Midbrain (tissue), 1 donor: ENCODE data around the gene GFI1B.
"Not testable (repeated sequence)": the region's sequence is repeated elsewhere in the genome, so short reads cannot be mapped to it uniquely, and the experiment has no call there.

Experiments
- DNase-seq: peaks from one replicate; lab custom pipeline; 2025; lab: John Stamatoyannopoulos, UW

The GFI1B gene

DNA sequence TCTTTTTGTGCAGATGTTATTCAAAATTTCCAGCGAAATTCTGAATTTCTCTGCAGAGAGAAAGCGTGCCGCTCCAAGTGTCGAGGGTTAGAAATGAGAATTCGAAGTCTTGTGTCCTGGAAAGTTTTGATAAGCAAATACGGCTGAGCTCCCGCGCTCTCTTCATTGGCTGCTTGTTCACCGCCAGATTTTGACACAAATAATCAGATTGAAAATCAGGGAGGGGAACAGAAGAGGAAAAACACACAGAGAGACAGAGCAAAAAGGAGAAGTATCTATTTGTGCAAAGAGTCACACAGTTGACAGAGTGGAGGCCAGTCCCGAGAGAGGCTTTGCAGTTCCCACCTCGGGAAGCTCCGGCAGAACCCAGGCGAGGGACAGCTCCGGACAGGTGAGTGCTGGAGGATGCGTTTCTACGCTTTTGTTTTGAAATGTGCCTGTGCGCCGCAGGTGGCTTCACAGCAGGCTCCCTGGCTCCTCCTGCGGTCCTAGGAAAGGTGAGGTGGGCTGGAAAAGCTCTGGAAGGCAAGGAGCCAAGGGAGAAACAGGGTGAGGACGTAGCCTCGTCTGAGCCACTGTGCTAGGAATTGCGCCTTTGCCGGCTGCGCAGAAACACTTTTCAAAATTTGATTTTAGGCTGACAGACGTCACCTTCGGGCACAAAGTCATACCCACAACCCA is at the start of gene GFI1B:
GFI1B (plus strand) TSS at position 244 of the 681 bp plus-strand sequence. CDS start 7,985 bp downstream, outside the sequence.
- no peak for DNase-seq

DNA sequence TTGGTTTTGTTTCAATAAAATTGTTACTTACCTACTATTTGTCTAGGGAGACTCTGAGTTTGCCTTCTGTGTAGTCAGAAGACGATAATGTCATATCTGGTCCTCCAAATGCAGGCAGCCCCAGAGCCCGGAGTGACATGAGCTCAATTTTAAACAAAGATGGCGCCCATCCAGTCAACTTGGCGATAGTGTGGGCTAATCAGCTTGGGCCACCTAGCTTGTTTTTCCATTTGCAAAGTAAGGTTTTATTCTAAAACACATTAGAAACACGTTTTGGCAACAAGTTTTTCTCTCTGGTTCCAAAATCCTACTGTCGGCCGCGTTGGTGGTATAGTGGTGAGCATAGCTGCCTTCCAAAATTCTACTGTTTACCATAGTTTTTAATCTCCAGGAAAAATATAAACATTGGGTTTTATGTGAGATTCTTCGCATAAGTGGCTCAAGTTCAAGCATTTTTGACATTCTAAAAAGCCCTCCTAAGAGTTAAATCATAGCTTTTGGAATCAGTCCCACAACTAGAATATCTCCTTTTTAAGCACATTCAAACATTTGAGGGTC is 47.2 kb upstream of the GFI1B start:
- DNase-seq, result no peak

DNA sequence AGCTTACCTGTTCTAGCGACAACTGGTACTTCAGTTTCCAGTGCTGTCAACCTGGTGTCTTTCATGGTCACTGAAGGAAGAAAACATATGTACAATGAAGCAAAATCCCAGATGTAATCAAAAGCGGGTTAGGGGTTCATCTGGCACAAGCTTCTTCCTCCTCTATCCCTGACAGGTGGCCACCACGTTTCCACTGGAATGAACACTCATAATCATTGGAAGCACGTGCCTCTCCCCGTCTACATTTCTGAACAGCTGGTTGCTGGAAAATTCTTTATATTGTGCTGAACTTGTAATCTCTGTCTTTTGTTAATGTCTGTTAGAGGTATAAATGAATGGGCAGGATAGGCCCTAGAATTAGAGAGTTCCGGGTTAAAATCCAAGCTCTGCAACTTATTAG is 43.5 kb upstream of the GFI1B start:
- no peak for DNase-seq

DNA sequence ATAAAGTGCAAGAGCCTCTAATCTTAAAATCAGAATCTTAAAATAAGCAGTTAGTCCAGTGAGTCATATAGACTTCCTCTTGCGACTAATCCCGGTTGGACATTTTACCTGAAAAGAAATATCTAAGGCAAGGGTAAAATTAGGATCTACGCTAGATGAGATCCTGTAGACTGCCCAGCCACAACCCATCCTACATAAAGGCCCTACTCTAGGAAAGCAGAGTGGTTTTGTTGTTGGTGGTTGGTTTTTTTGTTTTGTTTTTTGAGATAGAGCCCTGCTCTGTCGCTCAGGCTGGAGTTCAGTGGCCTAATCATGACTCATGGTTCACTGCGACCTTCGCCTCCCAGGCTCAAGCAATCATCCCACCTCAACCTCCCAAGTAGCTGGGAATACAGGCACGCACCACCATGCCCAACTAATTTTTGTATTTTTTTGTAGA is 41.0 kb upstream of the GFI1B start:
- DNase-seq, result no peak

DNA sequence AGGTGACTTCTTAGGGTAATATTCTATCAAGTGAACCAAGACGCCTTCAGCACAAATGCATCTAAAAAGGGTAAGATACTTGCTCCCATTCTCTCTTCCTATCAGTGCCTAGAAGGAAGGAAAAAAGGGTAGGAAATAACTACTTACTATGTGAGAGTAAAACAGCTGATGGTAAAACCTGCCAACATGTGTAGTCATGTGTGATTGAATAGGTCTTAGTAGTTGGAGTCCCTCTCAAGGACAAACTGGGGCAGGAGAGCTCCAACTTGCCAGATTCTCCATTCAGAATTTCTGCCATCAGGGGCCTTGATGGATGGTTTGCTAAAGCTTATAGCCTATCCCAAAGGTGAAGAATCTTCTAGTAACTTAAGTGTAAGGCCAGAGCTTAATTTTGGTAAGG is 39.3 kb upstream of the GFI1B start:
- DNase-seq, result no peak

DNA sequence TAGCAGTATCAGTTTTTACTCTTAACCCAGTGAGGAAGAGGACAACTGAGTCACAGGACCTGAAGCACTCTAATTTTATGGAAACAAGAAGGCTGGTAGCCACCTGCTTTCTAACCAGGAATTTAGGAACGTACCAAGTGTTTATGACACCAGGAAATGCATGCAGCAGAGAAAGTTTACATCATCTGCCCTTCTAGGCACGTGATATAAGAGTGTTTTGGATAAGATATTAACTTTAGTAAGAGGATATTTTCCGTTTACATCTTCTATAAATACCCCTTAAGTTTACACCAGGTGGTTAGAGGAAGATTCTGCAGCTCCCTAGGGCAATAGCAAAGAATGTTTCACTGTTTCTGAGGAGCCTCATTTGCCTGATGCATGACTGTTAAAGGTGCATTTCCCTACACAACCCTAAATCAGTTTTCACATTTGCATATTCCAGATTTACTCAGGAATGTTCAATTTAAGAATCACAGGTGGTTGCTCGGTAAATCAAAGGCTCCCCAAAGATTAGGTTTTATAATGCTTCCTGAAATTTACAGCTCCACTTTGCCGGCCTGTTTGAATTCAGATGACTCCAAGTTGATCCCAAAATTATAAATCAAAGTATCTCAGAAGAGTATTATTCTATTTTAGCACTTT is 35.8 kb upstream of the GFI1B start:
- no peak for DNase-seq

DNA sequence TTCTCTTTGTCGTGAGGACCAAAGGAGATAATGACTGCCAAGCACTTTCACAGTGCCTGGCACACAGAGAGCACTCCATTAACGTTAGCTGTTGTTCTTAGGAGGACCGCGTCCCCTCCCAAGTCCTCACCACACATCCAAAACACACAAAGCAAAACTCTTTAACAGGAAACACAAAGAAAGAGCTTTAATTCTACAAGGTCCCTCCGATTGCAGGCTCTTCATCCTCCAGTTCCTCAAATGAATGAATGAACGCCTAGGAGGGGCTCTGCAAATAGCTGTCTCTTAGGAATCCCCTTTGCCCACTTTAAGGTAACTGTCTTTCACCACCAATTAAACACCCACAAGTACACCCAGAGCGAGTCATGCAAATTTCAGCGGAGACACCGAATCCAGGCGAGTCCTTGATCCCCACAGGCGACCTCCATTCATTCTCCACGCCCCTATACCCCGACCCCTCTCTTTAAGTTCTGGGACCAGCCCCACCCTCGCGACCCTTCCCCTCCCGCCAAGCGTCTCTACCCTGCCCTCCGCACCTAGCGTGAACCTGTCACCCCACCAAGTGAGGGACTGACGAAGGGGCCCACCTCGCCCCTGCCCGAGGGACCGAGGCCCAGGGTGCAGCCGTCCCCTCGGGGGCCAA is 34.7 kb upstream of the GFI1B start:
- no peak for DNase-seq

DNA sequence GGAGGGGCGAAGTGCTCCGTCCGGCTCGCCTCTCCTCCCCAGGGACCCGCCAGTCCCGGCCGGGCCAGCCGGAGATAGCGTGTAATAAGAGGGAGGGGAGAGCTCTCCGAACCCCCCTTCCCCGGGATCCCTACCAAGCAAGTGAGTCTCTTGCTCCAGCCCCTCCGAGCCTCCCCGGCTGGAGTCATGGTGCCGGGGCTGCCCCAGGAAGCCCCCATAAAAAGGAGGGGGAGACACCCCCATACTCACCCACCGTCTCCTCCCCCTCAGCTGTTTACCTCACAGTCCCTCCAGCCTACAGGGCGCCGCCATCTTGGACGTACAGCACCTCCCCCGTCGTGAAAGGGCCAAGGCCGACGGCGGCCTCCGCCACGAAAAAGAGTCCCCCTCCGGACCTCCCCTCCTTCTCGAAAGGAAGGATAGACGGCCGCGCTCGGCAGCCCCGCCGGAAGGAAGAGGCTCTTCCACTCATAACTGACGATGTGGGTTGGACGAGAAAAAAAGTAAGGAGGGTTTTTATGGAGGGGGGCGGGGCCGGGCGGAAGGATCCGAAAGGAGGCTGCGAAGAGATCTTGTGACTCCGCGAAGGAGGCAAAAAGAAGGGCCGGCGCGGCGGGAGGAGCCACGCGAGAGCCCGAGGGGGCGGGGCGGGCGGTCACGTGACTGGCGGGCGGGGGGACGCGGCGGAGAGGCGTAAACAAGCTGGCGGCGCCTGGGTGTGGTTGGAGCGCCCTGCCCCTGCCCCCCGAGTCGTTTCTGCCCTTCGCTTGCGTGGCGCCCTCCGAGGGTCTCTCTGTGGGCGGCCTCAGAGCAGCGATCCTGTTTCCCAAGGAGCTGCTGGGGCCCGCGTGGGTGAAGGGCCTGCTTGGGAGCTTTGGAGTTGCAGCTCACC is 34.0 kb upstream of the GFI1B start, which contains the start of gene TSC1:
TSC1 (minus strand) TSS at position 323 of the 892 bp plus-strand sequence. CDS start 15,744 bp downstream, outside the sequence.
- peak; percentile 93 for DNase-seq

DNA sequence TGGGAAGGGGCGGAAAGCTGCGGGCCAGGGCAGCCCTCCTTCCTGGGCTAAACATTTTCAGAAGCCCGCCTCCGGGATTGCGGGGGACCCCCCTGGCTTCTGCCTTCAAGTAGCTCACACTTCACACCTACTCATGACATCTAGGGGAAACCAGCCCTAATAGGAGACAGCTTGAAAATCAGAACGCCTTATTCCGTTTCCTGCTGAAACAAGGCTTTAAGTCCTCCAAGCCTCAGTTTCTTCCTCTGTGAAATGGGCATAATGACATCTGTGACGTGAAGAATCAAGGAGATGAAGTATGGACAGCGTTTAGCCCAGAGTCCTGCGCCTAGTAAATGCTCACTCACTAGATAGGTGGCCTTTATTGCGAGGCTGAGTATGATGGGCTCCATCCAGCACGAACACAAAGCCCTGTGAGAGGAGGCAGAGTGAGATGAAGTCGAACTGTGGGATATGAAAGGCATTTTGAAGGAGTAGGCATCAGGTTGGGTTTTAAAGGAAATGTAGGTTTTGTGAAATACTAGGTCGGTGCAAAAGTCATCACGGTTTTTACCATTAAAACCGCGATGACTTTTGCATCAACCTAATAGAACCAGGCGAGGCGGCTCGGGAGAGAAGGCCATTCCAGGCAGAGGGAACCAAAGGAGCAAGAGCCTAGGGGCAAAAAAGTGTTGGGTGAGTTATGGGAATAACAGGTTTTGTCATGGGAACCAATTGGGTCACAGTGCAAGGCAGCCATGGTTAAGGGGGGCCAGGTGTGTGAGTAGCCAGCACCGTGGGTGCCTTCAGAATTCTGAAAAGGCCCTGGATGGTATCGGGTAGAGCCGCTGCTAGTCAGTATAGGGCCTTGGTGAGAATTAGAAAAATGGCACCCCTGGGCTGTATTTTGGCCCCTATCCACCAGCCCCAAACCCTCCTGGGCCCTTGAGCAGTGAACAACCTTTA is 33.0 kb upstream of the GFI1B start:
- DNase-seq, result no peak

DNA sequence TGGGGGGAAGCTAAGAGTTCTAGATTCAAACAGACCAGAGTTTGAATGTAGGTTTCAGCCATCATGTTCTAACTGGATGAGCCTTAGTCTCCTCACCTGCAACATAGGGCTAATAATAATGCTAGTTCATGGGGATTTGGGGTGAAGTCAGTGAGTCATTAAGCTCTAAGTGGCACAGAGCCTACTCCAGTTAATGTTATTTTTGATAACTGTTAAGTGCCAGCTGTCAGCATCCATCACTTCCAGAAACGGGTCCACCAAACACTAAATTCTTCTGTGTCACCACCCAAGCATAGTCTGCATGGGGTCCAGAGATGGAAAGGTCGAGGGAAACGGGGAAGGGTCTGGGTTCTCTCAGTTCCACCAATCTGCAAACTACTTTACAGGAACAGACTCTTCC is 32.3 kb upstream of the GFI1B start:
- DNase-seq, result no peak

DNA sequence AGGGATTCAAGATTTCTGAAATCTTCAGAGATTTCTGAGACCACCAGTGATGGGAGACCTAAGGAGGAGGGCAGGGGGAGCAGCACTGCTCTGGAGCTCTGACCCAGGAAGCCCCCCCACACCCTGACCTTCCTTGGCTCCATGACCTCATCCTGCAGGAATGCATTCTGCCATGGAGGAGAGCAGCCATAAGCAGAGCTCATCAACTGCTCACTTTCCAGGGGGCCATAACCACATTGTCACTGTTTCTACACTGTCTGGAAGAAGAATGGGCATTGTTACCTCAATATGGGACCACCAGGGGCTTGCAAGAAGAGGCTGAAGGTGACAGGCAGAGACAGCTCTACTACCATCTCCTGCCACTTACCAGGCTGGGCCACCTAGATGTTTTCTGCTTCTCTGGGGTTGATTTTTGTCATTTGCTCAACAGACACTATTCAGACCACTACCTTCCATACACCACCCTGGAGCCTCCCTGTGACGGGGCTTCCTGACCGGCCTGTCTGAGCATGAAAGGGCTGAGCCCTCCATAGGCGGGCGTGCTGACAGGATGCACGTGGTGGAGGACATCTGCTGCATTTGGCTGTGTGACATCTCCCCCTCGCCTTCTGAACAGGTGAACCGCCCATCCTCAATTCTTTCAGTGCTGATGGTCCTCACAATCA is 31.7 kb upstream of the GFI1B start:
- DNase-seq, result no peak

DNA sequence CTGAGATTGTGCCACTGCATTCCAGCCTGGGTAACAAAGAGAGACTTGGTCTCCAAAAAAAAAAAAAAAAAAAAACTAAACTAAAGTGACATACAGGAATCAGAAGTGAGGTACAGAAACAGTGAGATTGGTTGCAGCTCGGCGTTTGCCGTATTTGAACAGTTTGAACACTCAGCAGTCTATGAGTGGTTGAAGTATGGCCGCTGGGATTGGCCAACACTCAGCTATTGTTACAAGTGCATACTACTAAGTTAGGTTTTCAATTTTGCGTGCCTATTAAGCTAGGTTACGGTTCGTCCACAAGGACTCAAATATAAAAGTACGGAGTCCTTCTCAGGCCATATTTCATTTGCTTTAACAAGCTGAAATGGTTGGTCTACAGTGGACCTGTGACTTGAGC is 30.7 kb upstream of the GFI1B start:
- DNase-seq, result no peak

DNA sequence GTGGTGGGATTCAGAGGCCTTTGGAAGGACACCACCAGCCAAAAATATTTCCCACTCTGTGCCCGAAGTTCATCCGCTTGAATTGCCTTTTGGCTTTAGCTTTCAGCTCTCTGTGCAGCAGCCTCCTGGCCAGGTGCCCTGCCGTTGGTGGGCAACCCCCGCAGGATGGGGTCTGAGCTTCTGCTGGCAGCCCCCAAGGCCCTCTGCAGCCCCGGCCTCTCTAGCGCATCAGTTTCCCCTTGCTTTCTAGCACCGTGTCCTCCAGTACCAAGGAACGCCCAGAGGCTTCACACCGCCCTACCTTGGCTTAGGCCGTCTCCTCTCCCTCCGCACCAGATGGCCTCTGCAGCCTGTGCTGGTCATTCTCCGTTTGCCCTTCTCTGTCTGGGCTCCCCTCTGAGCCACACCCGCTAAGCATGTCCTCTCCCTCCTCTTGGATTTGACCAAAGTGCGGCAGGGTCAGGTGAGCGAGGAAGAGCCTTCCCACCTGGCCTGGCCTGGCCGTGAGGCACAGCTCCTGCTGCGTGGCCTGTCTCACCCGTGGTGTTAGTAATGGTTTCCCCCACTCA is 29.9 kb upstream of the GFI1B start:
- no peak for DNase-seq

DNA sequence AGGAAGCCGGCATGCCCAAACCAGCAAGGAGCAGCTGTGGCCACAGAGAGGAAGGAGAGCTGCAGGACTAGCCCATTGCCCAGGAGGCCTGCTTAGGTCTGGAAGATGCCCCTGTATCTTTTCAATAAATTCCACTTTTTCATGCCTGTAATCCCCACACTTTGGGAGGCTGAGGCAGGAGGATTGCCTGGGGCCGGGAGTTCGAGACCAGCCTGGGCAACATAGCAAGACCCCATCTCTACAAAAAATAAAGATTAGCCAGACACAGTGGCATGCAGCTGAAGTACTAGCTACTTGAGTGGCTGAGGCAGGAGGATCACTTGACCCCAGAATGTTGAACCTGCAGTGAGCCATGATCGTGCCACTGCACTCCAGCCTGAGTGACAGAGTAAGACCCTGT is 28.8 kb upstream of the GFI1B start:
- no peak for DNase-seq

DNA sequence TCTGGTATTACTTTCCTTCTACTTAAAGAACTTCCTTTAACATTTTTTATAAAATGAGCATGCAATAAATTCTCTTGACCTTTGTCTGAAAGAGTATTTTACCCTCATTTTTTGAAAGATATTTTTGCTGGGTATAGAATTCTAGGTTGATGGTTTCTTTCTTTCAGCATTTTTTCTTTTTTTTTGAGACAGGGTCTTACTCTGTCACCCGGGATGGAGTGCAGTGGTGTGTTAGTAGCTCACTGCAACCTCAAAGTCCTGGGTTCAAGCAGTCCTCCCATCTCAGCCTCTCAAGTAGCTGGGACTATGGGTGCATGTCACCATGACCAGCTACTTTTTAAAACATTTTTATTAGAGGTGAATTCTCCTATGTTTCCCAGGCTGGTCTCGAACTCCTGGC is 23.4 kb upstream of the GFI1B start:
- no peak for DNase-seq

DNA sequence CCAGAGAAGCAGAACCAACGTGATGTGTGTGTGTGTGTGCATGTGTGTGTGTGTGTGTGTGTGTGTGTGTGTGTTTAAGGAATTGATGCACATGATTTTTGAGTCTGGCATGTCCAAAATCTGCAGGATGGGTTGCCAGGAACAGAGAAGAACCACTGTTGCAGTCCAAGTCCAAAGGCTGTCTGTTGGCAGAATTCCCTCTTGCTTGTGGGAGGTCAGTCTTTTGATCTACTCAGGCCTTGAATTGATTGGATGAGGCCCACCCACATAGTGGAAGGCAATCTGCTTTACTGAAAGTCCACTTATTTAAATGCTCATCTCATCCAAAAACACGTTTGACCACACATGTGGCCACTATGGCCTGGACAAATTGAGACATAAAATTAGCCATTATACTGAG is 22.7 kb upstream of the GFI1B start:
- DNase-seq, result no peak

DNA sequence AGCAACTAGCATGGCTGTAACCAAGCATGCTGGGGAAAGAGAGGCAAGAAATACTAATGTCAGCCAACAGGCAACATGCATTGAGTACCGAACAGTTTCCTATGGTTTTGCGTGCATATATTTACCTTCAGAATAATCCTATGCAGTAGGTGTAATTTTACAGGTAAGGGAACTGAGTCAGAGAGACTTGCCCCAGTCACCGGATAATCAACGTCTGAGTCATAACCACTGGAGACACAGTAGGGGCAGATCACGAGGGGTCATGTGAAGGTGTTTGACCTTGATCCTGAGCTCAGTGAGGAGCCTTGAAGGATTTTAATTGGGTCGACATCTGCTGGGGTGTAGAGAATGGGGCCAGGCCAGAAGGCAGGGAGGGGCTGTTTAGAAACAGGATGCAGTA is 20.7 kb upstream of the GFI1B start:
- DNase-seq, result no peak

DNA sequence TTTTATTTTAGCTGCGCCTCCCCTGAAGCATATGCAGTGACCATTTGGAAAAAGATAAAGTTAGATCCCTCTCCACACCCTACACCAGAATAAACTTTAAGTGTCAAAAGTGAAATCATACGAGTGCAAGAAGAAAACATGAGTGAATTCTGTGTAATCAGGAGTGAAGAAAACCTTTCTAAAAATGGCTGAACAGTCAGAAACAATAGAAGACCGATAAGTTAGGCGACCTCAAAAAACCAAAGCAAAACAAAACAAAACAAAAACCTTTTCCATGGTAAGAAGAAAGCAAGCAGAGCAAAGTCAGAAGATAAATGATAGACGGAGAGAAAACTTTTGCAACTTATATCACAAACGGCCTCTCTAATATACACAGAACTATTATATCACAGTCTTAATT is 17.5 kb upstream of the GFI1B start:
- no peak for DNase-seq

DNA sequence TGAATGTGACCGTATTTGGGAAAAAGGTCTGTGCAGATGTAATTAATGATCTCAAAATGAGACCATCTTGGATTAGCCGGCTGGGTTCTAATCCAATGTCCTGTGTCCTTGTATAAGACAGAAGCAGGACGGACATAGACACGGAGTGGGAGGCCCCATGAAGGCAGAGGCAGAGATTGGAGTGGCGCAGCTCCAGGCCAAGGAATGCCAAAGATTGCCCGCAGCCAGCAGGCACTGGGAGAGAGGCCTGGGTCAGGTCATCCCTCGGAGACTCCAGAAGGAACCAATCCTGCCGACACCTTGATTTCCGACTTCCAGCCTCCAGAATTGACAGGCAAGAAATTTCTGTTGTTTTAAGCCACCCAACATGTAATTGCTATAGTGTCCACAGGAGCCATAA is 13.0 kb upstream of the GFI1B start:
- DNase-seq, result no peak

DNA sequence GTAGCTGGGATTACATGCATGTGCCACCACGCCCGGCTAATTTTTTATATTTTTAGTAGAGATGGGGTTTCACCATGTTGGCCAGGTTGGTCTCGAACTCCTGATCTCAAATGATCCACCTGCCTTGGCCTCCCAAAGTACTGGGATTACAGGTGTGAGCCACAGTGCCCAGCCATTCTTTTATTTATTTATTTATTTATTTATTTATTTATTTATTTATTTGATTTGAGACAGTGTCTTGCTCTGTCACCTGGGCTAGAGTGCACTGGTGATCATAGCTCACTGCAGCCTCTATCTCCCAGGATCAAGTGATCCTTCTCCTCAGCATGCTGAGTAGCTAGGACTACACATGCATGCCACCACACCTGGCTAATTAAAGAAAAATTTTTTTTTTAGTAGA is 10.6 kb upstream of the GFI1B start:
- DNase-seq, result not testable (repeated sequence)
